H9 (cell line): ENCODE results near the gene CTNNA3. TPM values are rescaled to one million over a fixed set of nuclear protein-coding genes. Genes with fewer than 3 reads are reported as not detected.

Source experiments
- DNase-seq: peaks from one replicate; pipeline ENCODE4 v3.0.0-alpha.2; 2017
- H2AFZ ChIP-seq: one replicate; pipeline ENCODE4 v1.6.1; 2013; ENCODE audit warnings: mild to moderate bottlenecking, low read length, control low read depth, moderate library complexity
- H2AK5ac ChIP-seq: 2 replicates; pipeline ENCODE4 v1.6.1; 2013; ENCODE audit warnings: low read length, control low read depth, mixed read lengths; ENCODE audit not compliant: insufficient read length
- H2BK120ac ChIP-seq: one replicate; pipeline ENCODE4 v1.6.1; 2013; ENCODE audit warnings: low read depth, mild to moderate bottlenecking, low read length, control low read depth, inconsistent platforms; ENCODE audit not compliant: poor library complexity, severe bottlenecking
- H2BK12ac ChIP-seq: 2 replicates; pipeline ENCODE4 v1.6.1; 2013; ENCODE audit warnings: low read length, control low read depth, mixed read lengths, low read depth; ENCODE audit not compliant: insufficient read length
- H2BK15ac ChIP-seq: 2 replicates; pipeline ENCODE4 v1.6.1; 2013; ENCODE audit warnings: low read depth, low read length, control low read depth
- H2BK20ac ChIP-seq: one replicate; pipeline ENCODE4 v1.6.1; 2013; ENCODE audit warnings: low read depth, mild to moderate bottlenecking, low read length, control low read depth, inconsistent platforms; ENCODE audit not compliant: poor library complexity, severe bottlenecking
- H2BK5ac ChIP-seq: 2 replicates; pipeline ENCODE4 v1.6.1; 2013; ENCODE audit warnings: low read length, control low read depth, mixed read lengths; ENCODE audit not compliant: insufficient read length
- H3K14ac ChIP-seq: 2 replicates; pipeline ENCODE4 v1.6.1; 2013; ENCODE audit warnings: low read length, control low read depth; ENCODE audit not compliant: insufficient read depth
- H3K18ac ChIP-seq: 2 replicates; pipeline ENCODE4 v1.6.1; 2013; ENCODE audit warnings: low read depth, mild to moderate bottlenecking, mixed read lengths, low read length, control low read depth; ENCODE audit not compliant: insufficient read length
- H3K23ac ChIP-seq: 2 replicates; pipeline ENCODE4 v1.6.1; 2013; ENCODE audit warnings: low read length, control low read depth, mixed read lengths, low read depth; ENCODE audit not compliant: insufficient read length
- H3K23me2 ChIP-seq: 2 replicates; pipeline ENCODE4 v1.6.1; 2013; ENCODE audit warnings: low read depth, mild to moderate bottlenecking, mixed read lengths, low read length, control low read depth; ENCODE audit not compliant: insufficient read length, poor library complexity, severe bottlenecking
- H3K27ac ChIP-seq: 2 replicates; pipeline ENCODE4 v1.5.1; 2013; ENCODE audit warnings: low read length, control low read depth, mixed read lengths, low read depth; ENCODE audit not compliant: insufficient read length
- H3K27me3 ChIP-seq: 2 replicates; pipeline ENCODE4 v1.6.1; 2013; ENCODE audit warnings: low read length, control low read depth, inconsistent platforms; ENCODE audit not compliant: insufficient read depth
- H3K4ac ChIP-seq: 2 replicates; pipeline ENCODE4 v1.6.1; 2013; ENCODE audit warnings: low read depth, mild to moderate bottlenecking, control low read depth, inconsistent platforms, low read length, moderate library complexity
- H3K4me1 ChIP-seq: 2 replicates; pipeline ENCODE4 v1.6.1; 2013; ENCODE audit warnings: low read length, control low read depth, inconsistent platforms; ENCODE audit not compliant: insufficient read depth
- H3K4me2 ChIP-seq: 2 replicates; pipeline ENCODE4 v1.6.1; 2013; ENCODE audit warnings: low read length, control low read depth, mixed read lengths; ENCODE audit not compliant: insufficient read length, insufficient read depth
- H3K56ac ChIP-seq: 2 replicates; pipeline ENCODE4 v1.6.1; 2013; ENCODE audit warnings: low read depth, mild to moderate bottlenecking, mixed read lengths, low read length, control low read depth; ENCODE audit not compliant: insufficient read length
- H3K79me1 ChIP-seq: 2 replicates; pipeline ENCODE4 v1.6.1; 2013; ENCODE audit warnings: low read depth, mild to moderate bottlenecking, moderate library complexity, low read length, control low read depth, inconsistent platforms; ENCODE audit not compliant: insufficient read depth, poor library complexity, severe bottlenecking
- H3K79me2 ChIP-seq: 2 replicates; pipeline ENCODE4 v1.6.1; 2013; ENCODE audit warnings: low read length, control low read depth, inconsistent platforms; ENCODE audit not compliant: insufficient read depth
- H3K9ac ChIP-seq: 2 replicates; pipeline ENCODE4 v1.6.1; 2013; ENCODE audit warnings: low read length, control low read depth, mixed read lengths; ENCODE audit not compliant: insufficient read length; ENCODE audit errors: extremely low read depth
- H3K9me3 ChIP-seq: one replicate; pipeline ENCODE4 v1.6.1; 2013; ENCODE audit warnings: low read depth, low read length, inconsistent platforms; ENCODE audit not compliant: control insufficient read depth
- H3T11ph ChIP-seq: one replicate; pipeline ENCODE4 v1.6.1; 2013; ENCODE audit warnings: mild to moderate bottlenecking, low read length, control low read depth, inconsistent platforms
- H4K20me1 ChIP-seq: one replicate; pipeline ENCODE4 v1.6.1; 2013; ENCODE audit not compliant: control insufficient read depth, insufficient read length, insufficient read depth
- H4K5ac ChIP-seq: 2 replicates; pipeline ENCODE4 v1.6.1; 2013; ENCODE audit warnings: low read depth, mild to moderate bottlenecking, mixed read lengths, low read length, control low read depth; ENCODE audit not compliant: insufficient read length
- H4K8ac ChIP-seq: replicated peaks from 2 replicates; pipeline ENCODE4 v1.6.1; 2013; ENCODE audit warnings: low read length, control low read depth, mixed read lengths, low read depth; ENCODE audit not compliant: insufficient read length
- H4K91ac ChIP-seq: 2 replicates; pipeline ENCODE4 v1.6.1; 2013; ENCODE audit warnings: low read depth, mild to moderate bottlenecking, moderate library complexity, mixed read lengths, low read length, control low read depth; ENCODE audit not compliant: insufficient read length
- H3K27ac Mint-ChIP-seq, 3 experiments: 2 replicates in 2 of 3; 3 replicates in 1 of 3; pipeline ENCODE4 v1.8.0; 2020 to 2021; ENCODE audit warnings: mixed read lengths in 3 of 3, mild to moderate bottlenecking in 1 of 3, moderate library complexity in 1 of 3
- H3K27me3 Mint-ChIP-seq: 2 replicates; pipeline ENCODE4 v1.8.0; 2021; ENCODE audit warnings: low read depth, mild to moderate bottlenecking, moderate library complexity, mixed read lengths
- H3K36me3 Mint-ChIP-seq, 3 experiments: 2 replicates in 2 of 3; 3 replicates in 1 of 3; pipeline ENCODE4 v1.8.0; 2020 to 2021; ENCODE audit warnings: low read depth in 3 of 3, mixed read lengths in 3 of 3; ENCODE audit not compliant: insufficient read depth in 1 of 3
- H3K4me1 Mint-ChIP-seq, 2 experiments: 2 replicates each; pipeline ENCODE4 v1.8.0; 2020; ENCODE audit warnings: mixed read lengths in 2 of 2
- H3K4me3 Mint-ChIP-seq, 2 experiments: 2 replicates in 1 of 2; 3 replicates in 1 of 2; pipeline ENCODE4 v1.8.0; 2020 to 2021; ENCODE audit warnings: mild to moderate bottlenecking in 2 of 2, mixed read lengths in 2 of 2, moderate library complexity in 1 of 2
- H3K9me3 Mint-ChIP-seq, 2 experiments: 2 replicates in 1 of 2; 3 replicates in 1 of 2; pipeline ENCODE4 v1.8.0; 2020; ENCODE audit warnings: mild to moderate bottlenecking in 2 of 2, mixed read lengths in 2 of 2, moderate library complexity in 1 of 2
- WGBS: extraction: QIAGEN DNeasy Blood & Tissue Kit; methylation state at CpG from one replicate; pipeline ENCODE4 v1.1.7; 2013; ENCODE audit warnings: missing lambda C conversion rate, low lambda C conversion rate, mixed read lengths; ENCODE audit not compliant: insufficient read length; ENCODE audit errors: extremely low coverage; 5-methylcytosine and 5-hydroxymethylcytosine counted together
- total RNA-seq: library from RNA; stranded (reverse); gene quantifications from 2 replicates; pipeline ENCODE4 v1.2.1, GENCODE V29; 2021
- TF ChIP-seq, protein P1 (sequence below): fragments of 200-600 bp; sonication (generic); conservative IDR thresholded peaks from 3 replicates; pipeline ENCODE4 v1.8.0; 2021; ENCODE audit warnings: antibody characterized with exemption, mild to moderate bottlenecking

CTNNA3 gene
- total RNA-seq, 1 experiment from 2014 or later: 3.3 TPM

- no peak overlapping the region for H3K56ac ChIP-seq
- H3T11ph ChIP-seq: no peak overlapping the region
- TF ChIP-seq, protein P1, sequence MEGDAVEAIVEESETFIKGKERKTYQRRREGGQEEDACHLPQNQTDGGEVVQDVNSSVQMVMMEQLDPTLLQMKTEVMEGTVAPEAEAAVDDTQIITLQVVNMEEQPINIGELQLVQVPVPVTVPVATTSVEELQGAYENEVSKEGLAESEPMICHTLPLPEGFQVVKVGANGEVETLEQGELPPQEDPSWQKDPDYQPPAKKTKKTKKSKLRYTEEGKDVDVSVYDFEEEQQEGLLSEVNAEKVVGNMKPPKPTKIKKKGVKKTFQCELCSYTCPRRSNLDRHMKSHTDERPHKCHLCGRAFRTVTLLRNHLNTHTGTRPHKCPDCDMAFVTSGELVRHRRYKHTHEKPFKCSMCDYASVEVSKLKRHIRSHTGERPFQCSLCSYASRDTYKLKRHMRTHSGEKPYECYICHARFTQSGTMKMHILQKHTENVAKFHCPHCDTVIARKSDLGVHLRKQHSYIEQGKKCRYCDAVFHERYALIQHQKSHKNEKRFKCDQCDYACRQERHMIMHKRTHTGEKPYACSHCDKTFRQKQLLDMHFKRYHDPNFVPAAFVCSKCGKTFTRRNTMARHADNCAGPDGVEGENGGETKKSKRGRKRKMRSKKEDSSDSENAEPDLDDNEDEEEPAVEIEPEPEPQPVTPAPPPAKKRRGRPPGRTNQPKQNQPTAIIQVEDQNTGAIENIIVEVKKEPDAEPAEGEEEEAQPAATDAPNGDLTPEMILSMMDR: no peak
- no peak overlapping the region for H2BK12ac ChIP-seq
- H3K9me3 ChIP-seq: no peaks in the 10 kb centered on the region
- H2BK120ac ChIP-seq: no peak overlapping the region
- WGBS: no CpG with 5 or more reads among the region's 4 CpGs
- no peaks in the 10 kb centered on the region for H4K20me1 ChIP-seq
- Mint-ChIP-seq H3K9me3 (no peaks in the 10 kb centered on the region; a peak in 2 of 5 replicates), H3K27ac (no peak overlapping the region), H3K27me3 (no peaks in the 10 kb centered on the region), H3K4me3 (no peak overlapping the region), H3K36me3 (no peaks in the 10 kb centered on the region), H3K4me1 (no peaks in the 10 kb centered on the region)
- no peak overlapping the region for H2AK5ac ChIP-seq
- no peak for DNase-seq
- H3K9ac ChIP-seq: no peak overlapping the region
- no peak overlapping the region for H4K5ac ChIP-seq
- no peaks in the 10 kb centered on the region for H3K79me2 ChIP-seq
- no peak overlapping the region for H3K4me2 ChIP-seq
- H3K79me1 ChIP-seq: no peaks in the 10 kb centered on the region
- H3K27me3 ChIP-seq: no peaks in the 10 kb centered on the region
- no peaks in the 10 kb centered on the region for H3K23me2 ChIP-seq
- H4K91ac ChIP-seq: no peak overlapping the region
- H3K23ac ChIP-seq: no peak overlapping the region
- H2BK15ac ChIP-seq: no peak overlapping the region
- no peak overlapping the region for H3K4ac ChIP-seq
- no peak overlapping the region for H2AFZ ChIP-seq
- no peak overlapping the region for H2BK20ac ChIP-seq
- no peak overlapping the region for H2BK5ac ChIP-seq
- no peak overlapping the region for H4K8ac ChIP-seq
- no peak overlapping the region for H3K14ac ChIP-seq
- no peaks in the 10 kb centered on the region for H3K4me1 ChIP-seq
- H3K27ac ChIP-seq: no peak overlapping the region
- no peak overlapping the region for H3K18ac ChIP-seq
These were observed 398.3 kb downstream of the CTNNA3 start for GRCh38 chr10:67297637-67298181.
